HG03565 (cell line): Measurements from ENCODE around the gene CDKN1B.

Experiments used
- ATAC-seq: cut with Tn5 transposase; IDR thresholded peaks from one replicate; pipeline ENCODE4 v1.9.1; 2021; ENCODE audit warnings: mild to moderate bottlenecking, moderate library complexity; ENCODE audit not compliant: unreplicated experiment

Gene CDKN1B

DNA sequence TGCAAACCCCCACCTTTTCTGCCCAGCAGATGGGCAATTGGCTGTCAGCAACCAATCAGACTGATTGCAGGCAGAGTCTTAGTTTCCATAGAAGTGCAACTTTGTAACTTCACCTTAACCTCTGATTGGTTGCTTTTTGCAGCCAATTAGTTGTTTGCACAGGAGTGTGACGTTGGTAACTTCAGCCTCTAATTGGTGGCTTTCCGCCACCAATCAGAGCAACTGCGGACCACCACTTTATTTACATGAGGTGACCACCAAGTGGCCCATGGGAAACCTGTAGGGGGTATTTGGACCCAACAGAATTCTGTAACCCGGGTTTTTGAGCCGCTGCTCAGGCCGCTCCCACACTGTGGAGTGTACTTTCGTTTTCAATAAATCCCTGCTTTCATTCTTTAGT is 32.3 kb downstream of the CDKN1B start:
- ATAC-seq = no peak

DNA sequence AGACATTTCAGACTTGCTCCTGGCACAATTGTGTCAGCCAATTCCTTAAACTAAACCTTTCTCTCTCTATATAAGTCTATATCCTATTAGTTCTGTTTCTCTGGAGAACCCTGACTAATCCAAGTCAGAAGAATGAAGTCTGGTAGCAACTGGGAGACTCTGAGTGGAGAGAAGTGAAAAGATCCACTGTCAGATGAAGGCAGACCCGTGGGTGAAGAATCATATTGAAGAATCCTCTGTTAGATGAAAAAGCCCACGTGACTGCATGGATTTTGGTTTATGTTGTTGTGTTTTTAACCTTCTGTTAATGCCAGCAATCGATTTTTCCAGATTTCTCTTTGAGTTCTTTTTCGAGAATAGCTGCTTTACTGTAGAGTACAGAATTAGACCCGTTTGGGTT is 38.8 kb downstream of the CDKN1B start:
- ATAC-seq = no peak

DNA sequence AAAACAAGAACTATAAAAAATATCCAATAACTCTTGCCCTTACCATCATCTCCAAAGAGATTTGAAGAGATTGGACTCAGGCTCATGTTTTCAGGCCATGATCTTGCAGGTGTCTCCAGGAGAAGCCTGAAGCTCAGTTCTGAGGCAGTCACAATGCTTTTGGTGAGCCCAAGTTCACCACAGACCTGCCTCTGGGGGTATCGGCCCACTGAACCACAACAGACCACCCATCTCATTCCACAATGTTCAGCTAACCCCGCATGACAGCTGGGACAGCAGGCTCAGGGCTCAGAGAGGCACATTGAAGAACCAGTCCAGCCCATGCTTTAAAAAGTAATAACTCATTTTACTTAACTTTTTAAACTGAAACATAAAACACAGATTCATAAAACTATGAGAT is 40.0 kb downstream of the CDKN1B start:
- ATAC-seq = no peak

DNA sequence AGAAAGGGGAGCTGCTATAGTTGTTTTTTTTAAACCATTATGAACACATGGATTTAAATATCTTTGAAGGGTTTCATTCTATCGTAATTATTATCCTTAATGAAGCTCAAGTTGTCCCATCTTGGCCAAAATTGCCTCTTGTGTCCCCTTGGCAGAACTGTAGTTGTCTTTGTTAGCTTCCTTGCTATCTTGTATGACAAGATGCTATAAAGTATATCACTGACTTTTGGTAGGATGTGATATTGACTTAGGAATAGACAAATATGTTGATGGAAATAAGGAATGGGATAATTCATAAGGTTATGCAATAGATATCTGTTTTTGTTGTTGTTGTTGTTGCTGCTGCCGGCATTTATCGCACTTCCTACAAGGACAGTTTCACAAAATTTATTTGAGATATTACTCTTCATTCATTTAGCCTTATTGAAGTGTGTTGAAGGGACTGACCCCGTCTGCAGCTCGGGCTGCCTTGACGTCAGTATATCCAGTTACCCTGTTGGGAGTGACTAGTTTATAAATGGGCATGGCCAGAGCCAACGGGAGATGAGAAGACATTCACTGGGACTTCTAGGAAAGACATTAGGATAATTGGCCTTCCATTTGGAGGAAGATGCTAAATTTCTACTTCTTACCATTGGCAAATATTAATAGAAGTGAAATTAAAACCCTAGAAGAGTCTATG is 42.2 kb downstream of the CDKN1B start:
- ATAC-seq = no peak

DNA sequence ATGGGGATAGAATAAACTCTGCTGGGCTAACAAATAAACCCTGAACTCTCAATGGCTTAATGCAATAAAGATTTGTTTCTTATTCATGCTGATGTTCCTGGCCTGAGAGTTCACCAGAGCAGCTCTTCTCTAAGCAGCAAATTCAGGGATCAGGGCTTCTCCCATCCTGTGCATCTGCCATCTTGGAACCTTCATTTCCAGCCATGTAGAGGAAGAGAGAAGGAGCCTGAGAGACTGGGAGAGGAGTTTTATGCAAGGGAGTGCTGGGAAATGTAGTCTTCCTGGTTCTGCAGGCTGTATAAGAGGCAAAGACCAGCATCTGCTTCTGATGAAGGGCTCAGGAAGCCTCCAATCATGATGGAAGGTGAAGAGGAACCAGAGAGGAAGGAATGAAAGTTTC is 47.7 kb downstream of the CDKN1B start:
- no peak for ATAC-seq

DNA sequence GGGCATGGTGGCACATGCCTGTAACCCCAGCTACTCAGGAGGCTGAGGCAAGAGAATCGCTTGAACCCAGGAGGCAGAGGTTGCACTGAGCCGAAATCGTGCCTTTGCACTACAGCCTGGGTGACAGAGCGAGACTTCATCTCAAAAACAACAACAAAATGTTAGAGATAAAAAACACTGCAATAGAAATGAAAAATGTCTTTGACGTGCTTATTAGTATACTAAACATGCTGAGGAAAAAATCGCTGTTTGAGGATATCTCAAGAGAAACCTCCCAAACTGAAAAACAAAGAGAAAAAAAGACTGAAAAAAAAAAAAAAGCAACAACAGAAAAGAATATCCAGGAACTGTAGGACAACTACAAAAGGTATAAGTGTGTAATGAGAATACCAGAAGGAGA is 53.1 kb downstream of the CDKN1B start:
- ATAC-seq = no peak
